ENCODE results near the gene NUMA1. TPM values are rescaled to one million over a fixed set of nuclear protein-coding genes. Genes with fewer than 3 reads are reported as not detected.

The NUMA1 gene
- total RNA-seq, 4 donors from 2014 or later, result 121 to 365 (median 225) TPM

DNA sequence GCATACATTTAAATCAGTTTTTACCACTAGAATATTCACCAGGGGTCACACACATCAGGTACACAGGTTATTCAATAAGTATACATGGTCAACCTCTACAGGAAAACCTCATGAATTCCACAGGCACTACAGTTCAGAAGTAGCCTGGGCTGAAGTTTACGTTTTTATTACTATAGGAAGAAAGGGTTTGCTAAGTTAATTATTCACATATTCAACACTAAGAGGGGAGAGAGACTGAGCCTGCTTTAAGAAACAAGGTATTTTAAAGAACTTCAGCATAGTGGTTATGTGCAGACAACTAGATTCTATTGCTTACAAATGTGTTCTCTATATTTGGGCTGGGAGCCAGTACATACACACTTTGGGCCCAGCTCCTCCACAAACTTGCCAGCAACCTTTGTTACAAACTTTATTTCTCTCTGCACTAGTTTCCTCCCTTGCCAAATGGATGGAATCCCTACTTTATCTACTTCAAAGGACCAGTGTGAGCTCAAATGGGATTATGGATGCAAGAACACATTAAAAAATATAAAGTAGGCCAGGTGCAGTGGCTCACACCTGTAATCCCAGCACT, 49.8 kb downstream of the NUMA1 start:
- no peak for TF ChIP-seq CTCF (IDR thresholded peaks at IDR 0.05; ENCODE audit: low read depth)

DNA sequence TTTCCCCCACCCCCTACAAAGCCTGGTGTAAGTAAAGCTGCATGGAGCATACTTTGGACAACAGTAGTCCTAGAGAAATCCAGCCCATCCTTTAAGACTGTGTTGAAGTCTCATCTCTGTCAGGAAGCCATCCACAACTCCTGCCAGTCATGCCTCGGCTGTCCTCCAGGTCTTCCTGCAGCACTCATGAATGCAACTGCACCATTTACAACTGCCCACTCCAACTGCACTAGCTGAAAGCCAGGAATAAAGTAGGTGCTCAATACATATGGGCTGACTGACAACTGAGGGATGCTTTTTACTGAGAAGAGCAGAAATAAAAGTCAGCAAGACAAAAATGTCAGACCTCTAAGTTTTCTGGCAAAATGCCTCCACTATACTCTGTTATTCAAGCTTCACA, 54.3 kb downstream of the NUMA1 start:
- TF ChIP-seq CTCF (IDR thresholded peaks at IDR 0.05; ENCODE audit: low read depth), result no peak

DNA sequence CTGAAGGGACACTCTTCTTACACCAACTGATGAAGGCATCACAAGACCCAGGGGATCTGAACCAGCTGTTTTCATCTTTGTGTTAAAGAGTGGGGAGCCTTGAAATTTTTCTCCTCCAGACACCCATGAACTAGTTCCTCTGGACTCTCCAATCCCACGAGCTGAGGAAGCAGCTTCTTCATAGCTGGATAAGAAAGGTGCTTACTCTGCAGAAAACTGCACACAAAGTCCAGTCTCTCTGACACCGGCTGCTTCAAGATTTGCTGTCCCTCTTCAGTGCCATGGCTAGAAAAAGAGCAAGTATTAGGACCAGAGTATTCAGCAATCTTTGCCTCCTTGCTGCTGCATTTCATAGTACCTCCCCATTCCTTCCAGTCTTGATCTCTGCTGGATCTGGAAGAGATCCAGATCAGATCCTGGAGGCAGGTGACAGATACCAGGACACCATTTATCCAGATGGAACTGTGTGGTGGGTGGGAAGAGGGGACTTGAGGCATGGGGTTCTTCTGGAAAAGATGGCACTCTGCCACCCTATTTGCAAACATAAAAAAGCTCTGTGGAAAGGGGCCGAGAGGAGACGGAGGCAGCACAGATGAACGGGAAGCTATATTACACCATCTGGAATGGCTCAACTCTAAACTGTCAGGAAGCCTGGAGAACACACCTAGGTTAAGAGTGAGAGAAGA, 56.1 kb downstream of the NUMA1 start:
- TF ChIP-seq CTCF (IDR thresholded peaks at IDR 0.05; ENCODE audit: low read depth), result no peak

DNA sequence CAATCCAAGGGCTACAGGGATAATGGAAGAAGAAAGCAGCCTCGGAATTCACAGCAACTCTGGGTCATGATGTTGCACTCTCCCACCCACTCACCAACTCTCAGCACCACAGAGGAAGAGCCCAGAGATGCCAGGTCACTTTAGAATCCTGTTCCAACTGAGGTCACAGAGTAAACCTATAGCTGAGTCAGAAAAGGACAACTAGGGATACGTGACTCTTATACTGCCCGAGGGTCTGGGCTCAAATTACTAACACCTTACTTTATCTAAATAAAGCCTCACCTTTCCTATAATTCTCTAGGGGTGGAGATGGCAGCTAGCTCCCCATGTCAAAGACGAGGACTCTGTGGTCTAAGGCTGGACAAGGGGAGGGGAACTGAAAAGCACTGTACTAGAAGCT, 57.0 kb downstream of the NUMA1 start:
- TF ChIP-seq CTCF (IDR thresholded peaks at IDR 0.05; ENCODE audit: low read depth), result no peak

DNA sequence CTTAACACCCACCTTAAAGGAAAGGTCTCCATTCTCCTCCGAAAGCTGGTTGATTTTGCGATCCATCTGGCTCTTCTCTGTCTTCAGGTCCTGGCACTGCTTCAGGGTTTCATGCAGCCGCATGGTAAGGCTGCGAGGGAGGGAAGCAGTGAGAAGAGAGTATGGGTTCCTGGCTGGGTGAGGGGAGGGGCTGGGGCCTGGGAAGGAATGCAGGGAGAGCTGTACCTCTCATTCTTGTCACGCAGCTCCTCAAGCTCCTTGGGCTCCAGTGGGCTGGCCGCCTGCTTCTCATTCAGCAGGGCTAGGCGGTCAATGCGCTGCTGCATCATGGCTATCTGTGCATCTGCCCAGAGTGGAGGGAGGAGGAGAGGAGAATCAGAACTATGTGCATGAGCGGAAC, 62.2 kb downstream of the NUMA1 start:
- no peak for TF ChIP-seq CTCF (IDR thresholded peaks at IDR 0.05; ENCODE audit: low read depth)

DNA sequence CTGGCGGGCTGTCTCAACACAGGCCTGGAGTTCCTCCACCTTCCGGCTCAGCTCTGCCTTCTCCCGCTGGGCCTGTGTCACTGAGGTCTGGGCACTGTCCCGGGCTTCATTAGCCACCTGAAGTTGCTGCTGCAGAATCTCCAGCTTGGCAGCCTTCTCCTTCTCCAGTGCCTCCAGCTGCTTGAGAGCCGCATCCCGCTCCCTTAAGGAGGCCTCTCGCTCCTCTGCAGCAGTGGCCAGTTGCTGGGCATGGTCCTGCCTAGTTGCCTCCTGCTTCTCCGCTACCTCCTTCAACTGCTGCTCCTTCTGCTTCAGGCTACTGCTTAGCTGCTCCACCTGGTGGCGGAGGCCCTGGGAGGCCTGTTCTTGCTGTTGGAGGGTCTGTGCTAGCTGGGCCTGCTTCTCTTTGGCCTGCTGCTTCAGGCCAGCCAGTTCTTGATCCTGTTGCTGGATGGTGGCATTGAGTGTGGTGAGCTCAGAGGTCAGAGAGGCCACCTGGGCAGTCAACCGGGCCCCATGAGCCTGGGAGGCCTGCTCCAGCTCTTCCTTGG, 64.8 kb downstream of the NUMA1 start:
- TF ChIP-seq CTCF (IDR thresholded peaks at IDR 0.05; ENCODE audit: low read depth), result no peak

DNA sequence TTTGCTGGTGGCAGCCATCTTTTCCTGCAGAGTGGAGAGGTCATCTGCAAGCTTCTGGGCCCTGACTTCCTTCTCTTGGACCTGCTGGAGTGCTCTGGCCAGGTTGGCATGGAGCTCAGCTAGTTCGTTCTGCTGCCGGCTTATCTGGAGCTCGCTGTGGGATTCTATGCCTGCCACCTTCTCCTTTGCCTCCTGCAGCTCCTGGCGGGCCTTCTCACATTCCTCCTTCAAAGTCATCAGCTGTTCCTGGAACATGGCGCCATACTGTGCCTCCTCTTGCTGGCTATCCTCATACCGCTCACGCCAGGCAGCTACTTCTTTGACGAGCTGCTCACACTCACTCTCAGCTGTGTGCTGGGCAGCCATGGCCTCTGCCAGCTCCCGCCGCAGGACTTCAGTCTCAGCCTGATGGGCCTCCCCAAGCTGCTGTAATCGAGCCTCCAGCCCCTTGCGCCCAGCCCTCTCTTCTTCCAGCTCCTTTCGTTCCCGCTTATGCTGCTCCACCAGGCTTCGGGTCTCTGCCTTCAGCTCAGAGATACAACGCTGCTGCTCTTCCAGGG, 65.5 kb downstream of the NUMA1 start:
- no peak for TF ChIP-seq CTCF (IDR thresholded peaks at IDR 0.05; ENCODE audit: low read depth)

All from subcutaneous adipose tissue (tissue), 4 donors.